Renal pelvis (tissue), 12 donors: ENCODE results near the gene GMPS. TPM values are rescaled to one million over a fixed set of nuclear protein-coding genes. Genes with fewer than 3 reads are reported as not detected.
A peak's percentile ranks its signal among the peaks of the same experiment; 100 is the strongest.
"Not testable (repeated sequence)": the region's sequence is repeated elsewhere in the genome, so short reads cannot be mapped to it uniquely, and the experiment has no call there.

ENCODE experiments used
- DNase-seq: peaks from one replicate; pipeline ENCODE4 v3.0.0-alpha.2; 2013
- long read RNA-seq, 16 experiments: transcript quantifications; one replicate each; lab custom pipeline, GENCODE V29; 2026
- polyA plus RNA-seq, 3 donors: library from polyadenylated mRNA; unstranded; fragments of 120-200 nt; gene quantifications; one replicate each; pipeline ENCODE4 v1.2.1, GENCODE V29; 2013; ENCODE audit not compliant: insufficient read length in 3 of 3

The GMPS gene
- 10 to 100 TPM; 56.6 to 62.8 (median 62.3) TPM for polyA plus RNA-seq
- long read RNA-seq, donor 1, full-length matches to known transcripts: 8 of 8 reads
- long read RNA-seq, donor 1, partial matches to known transcripts: 0 of 8 reads
- long read RNA-seq, donor 1, other reads (novel, unspliced or antisense): 0 of 8 reads
- long read RNA-seq, donor 2, full-length matches to known transcripts: 19 of 24 reads
- long read RNA-seq, donor 2, partial matches to known transcripts: 5 of 24 reads
- long read RNA-seq, donor 2, other reads (novel, unspliced or antisense): 0 of 24 reads
- long read RNA-seq, donor 3, full-length matches to known transcripts: 9 of 15 reads
- long read RNA-seq, donor 3, partial matches to known transcripts: 6 of 15 reads
- long read RNA-seq, donor 3, other reads (novel, unspliced or antisense): 0 of 15 reads
- long read RNA-seq, donor 4, full-length matches to known transcripts: 7 of 12 reads
- long read RNA-seq, donor 4, partial matches to known transcripts: 5 of 12 reads
- long read RNA-seq, donor 4, other reads (novel, unspliced or antisense): 0 of 12 reads
- long read RNA-seq, donor 5, full-length matches to known transcripts: 1 of 10 reads
- long read RNA-seq, donor 5, partial matches to known transcripts: 9 of 10 reads
- long read RNA-seq, donor 5, other reads (novel, unspliced or antisense): 0 of 10 reads
- long read RNA-seq, donor 6, full-length matches to known transcripts: 5 of 10 reads
- long read RNA-seq, donor 6, partial matches to known transcripts: 5 of 10 reads
- long read RNA-seq, donor 6, other reads (novel, unspliced or antisense): 0 of 10 reads
- long read RNA-seq, donor 7, full-length matches to known transcripts: 10 of 22 reads
- long read RNA-seq, donor 7, partial matches to known transcripts: 12 of 22 reads
- long read RNA-seq, donor 7, other reads (novel, unspliced or antisense): 0 of 22 reads
- long read RNA-seq, donor 8, full-length matches to known transcripts: 8 of 13 reads
- long read RNA-seq, donor 8, partial matches to known transcripts: 5 of 13 reads
- long read RNA-seq, donor 8, other reads (novel, unspliced or antisense): 0 of 13 reads
- long read RNA-seq, donor 9, full-length matches to known transcripts: 15 of 34 reads
- long read RNA-seq, donor 9, partial matches to known transcripts: 19 of 34 reads
- long read RNA-seq, donor 9, other reads (novel, unspliced or antisense): 0 of 34 reads
- long read RNA-seq, donor 10, full-length matches to known transcripts: 4 of 19 reads
- long read RNA-seq, donor 10, partial matches to known transcripts: 15 of 19 reads
- long read RNA-seq, donor 10, other reads (novel, unspliced or antisense): 0 of 19 reads
- long read RNA-seq, donor 11, full-length matches to known transcripts: 3 of 17 reads
- long read RNA-seq, donor 11, partial matches to known transcripts: 14 of 17 reads
- long read RNA-seq, donor 11, other reads (novel, unspliced or antisense): 0 of 17 reads
- long read RNA-seq, donor 12, full-length matches to known transcripts: 10 of 17 reads
- long read RNA-seq, donor 12, partial matches to known transcripts: 7 of 17 reads
- long read RNA-seq, donor 12, other reads (novel, unspliced or antisense): 0 of 17 reads
- long read RNA-seq, donor 13, full-length matches to known transcripts: 5 of 11 reads
- long read RNA-seq, donor 13, partial matches to known transcripts: 6 of 11 reads
- long read RNA-seq, donor 13, other reads (novel, unspliced or antisense): 0 of 11 reads
- long read RNA-seq, donor 14: 0 reads
- long read RNA-seq, donor 15, full-length matches to known transcripts: 10 of 39 reads
- long read RNA-seq, donor 15, partial matches to known transcripts: 29 of 39 reads
- long read RNA-seq, donor 15, other reads (novel, unspliced or antisense): 0 of 39 reads
- long read RNA-seq, donor 16, full-length matches to known transcripts: 13 of 30 reads
- long read RNA-seq, donor 16, partial matches to known transcripts: 17 of 30 reads
- long read RNA-seq, donor 16, other reads (novel, unspliced or antisense): 0 of 30 reads

DNA sequence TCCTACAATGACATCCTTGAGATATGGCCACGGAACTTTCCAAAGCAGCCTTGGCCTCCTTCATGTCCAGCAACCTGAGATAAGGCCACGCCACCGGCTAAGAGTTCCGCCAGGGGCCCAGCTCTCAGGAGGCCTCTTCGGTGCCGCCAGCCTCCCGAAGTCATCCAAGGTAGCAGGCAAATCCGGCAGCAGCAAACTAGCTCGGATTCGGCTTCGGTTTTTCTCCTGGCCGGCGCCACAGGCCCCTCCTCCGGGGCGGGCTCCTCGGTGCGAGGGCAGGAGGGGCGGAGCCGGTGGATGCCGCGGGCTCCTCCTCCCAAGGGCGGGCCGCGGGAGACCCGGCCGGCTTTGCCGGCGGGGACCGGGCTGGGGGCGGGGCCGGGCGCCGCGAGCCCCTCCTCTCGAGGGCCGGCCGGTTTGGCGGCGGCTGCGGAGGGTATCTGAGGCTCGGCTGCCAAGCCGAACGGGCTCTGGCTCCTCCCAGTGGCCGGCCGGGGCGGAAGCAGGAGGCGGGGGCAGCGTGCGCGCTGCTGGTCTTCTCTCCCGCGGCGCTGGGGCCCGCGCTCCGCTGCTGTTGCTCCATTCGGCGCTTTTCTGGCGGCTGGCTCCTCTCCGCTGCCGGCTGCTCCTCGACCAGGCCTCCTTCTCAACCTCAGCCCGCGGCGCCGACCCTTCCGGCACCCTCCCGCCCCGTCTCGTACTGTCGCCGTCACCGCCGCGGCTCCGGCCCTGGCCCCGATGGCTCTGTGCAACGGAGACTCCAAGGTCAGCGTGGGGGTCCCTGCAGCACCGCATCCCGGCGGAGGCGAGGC lies at the start of gene GMPS:
Gene GMPS (plus strand): TSS at position 518 of the 812 bp plus-strand sequence. CDS start 221 bp downstream, at position 739.
- peak; percentile 93 for DNase-seq

DNA sequence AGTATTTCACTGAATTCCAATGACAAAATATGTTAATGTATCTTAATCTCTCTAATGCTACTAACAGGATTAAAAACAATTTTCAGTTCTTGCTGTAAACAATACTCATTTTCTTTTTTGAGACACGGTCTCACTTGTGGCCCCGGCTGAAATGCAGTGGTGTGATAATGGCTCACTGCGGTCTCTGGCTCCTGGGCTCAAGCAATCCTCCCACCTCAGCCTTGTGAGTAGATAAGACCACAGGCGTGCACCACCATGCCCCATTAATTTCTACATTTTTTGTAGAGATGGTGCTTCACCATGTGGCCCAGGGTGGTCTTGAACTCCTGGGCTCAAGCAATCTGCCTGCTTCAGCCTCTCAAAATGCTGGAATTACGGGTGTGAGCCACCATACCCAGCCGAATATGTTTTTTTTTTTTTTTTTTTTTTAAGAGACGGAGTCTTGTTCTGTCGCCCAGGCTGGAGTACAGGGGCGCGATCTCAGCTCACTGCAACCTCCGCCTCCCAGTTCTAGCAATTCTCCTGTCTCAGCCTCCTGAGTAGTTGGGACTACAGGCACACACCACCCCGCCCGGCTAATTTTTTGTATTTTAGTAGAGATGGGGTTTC lies 41.9 kb upstream of the GMPS start:
- not testable (repeated sequence) for DNase-seq

DNA sequence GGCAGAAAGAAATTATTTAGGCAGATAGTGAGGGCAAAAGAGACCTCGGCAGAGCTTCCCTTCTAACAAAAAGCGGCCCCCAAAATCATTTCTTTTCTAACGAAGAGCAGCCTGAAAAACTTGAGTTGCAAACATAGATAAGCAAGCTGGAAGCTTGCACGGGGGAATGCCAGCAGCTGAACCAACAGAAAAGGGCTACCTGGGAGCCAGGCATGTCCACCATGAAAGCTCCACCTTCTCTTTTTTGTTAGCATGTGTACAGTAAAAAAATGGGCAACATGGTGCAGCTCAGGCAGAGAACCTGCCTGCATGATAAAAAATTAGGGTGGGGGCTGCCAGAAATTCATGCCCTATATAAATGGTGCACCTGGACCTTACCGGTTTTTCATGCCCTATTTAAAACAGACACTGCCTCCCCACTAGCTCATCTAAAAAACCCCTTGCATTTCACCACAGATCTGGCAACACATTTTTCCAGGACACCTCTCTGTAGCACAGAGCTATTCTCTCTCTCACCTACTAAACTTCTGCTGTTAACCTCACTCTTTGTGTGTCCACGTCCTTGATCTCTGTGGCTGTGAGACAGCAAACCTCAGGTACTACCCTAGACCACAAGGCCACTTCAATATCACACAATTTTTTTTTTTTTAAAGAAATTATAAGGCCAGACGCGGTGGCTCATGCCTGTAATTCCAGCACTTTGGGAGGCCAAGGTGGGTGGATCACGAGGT lies 34.9 kb upstream of the GMPS start:
- no peak for DNase-seq

DNA sequence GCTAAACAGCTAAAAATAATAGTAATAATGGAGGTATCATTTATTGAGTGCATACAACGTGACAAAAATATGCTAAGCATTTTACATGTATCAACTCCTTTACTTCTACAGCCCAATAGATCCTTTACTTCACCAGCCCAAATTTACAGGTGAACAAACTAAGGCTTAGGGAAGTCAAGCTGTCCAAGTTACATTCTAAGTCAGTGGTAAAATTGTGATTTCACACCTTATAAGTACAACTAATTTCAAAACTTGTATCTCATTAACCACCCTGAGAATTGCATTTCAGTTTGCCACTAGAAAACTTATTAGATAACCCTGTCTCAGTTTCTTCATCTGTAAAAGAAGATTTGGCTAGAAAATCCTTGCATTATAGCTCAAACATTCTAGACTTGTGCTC lies 26.9 kb upstream of the GMPS start:
- no peak for DNase-seq

DNA sequence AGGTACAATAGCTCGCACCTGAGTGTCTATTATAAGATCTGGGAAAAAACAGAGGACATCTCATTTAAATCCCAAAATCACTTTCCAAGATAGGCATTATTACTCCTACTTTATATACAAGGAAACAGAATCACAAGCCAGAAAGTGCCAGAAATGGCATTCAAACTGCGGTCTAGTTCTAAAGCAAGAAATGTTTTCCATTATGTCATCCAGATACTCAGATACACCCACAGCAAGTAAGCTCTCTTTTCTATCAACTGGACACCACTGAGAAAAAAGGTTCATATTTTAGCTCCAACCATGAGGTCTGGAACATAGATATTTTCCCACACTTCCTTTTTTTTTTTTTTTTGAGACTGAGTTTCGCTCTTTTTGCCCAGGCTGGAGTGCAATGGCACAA lies 24.3 kb upstream of the GMPS start:
- DNase-seq: no peak

DNA sequence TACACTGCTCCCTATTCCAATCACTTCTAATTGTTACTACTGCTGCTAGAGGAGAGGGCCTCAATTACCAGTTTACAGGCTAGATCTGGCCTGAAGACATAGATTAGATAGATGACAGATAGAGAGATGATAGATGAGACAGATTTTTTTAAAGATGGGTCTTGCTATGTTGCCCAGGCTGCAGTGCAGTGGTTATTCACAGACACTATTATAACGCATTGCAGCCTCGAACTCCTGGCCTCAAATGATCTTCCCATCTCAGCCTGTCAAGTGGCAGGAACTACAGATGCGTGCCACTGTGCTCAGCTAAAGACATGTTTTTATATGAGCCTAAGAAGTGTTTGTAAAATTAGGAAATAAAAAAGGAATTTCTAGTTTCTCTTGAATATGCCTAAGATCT lies 22.5 kb upstream of the GMPS start:
- no peak for DNase-seq

DNA sequence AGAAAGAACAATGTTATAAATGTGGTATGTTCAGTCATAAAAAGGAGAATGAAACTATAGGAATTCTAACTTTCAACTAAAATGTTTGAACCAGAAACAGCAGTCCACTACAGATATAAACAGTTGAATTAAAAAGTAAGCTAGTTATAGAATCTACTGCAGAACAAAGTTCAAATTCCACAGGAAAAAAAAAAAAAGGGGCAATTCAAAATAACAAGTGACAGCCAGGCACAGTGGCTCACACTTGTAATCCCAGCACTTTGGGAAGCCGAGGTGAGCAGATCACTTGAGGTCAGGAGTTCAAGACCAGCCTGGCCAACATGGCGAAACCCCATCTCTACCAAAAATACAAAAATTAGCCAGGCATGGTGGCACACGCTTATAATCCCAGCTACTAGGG lies 21.0 kb upstream of the GMPS start:
- DNase-seq: not testable (repeated sequence)

DNA sequence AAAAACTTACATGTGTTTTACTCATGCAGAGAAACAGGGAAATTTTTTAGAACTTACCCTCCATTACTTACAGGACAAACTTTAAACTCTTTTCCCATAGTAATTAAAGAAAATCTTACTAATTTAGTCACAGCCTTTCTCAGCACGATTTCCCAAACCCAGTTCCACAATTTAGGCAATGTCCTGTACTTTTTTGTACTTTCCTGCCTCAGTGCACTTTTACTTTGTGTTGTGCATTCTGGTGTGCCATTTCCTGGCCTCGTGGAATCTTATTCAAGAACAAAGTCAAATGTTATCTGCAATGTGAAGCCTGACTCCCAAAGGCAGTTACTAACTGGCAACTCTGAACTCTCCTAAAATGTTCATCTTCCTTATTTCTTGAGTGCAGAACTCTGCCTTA lies 18.1 kb upstream of the GMPS start:
- no peak for DNase-seq

DNA sequence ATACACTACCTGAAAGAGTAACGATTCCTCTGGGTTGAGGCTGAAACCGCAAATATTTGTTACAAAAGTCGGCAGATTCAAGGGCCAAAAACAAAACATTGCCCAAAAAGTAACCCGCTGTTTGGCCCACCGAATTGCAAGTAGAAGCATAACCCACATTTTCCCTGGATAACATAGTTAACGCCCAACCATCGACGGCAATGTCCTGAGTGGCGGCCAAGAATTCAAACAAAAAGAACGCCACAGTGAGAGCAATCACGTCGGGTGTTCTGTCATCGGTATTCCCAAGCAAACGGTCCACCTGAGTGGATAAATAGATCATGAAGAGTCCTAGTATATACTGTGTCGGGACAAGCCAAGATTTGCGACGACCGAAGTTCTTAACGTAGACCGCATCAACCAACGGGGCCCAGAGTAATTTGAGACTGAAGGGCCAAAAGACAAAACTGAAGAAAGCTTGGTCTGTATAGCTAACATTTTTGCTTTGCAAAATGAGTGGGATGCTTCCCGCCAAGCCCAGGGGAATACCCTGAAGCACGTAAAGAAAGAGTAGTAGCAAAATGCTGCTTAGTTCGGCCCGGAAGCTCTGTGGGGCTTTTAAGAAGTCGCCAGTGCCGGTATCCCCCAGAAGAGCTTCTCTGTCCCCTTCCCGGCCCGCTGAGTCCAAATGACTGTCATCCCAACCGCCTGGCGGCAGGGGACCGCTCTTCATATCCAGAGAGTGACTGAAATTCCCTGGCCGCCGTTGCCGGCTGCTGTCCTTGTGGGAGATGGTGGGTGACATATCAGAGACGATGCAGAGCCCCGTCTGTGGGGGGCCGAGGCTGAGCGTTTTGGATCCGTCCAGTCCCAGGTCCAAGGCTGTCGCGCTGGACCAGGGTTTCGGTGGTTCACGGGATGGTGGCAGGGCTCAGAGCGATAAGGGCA lies 17.0 kb upstream of the GMPS start:
- DNase-seq: no peak

DNA sequence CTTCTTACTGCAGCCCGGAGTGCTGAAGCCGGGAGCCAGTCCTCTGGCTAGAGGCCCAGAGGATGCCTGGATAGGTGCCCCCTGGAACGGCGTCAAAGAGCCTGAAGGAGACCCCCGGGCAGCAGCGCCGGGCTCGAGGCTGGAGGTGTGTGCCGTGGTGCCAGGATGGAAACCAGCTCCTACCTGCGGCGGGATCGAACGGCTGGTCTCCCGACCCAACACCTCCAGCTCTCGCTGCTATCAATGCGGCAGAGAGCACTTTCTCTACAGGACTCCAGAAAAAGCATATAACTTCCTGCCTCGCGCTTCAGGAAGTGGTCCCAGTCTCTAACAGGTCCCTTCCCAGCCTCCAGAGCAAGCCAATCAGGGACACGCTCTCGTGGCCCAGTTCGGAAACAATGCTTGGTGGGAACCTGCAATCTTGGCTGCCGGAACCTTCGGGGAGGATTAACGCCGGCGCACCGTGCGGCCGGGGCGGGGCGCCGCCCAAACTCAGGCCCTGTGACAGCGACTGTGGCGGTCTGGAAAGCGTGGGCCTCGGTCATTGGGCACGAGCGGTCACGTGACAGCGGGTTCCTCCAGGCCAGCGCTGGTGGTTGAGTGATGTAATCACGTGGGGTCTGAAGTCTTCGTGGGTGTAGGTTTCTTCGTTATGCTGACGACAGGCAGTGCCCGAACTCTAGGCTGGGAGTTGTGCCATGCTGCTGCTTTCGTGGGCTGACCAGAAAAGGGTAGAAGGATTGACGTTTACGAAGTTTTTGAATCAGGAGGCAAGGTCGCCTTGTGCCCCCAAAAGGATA lies 16.1 kb upstream of the GMPS start, which contains the start of gene SLC33A1:
Gene SLC33A1 (minus strand): TSS at position 287 of the 800 bp plus-strand sequence. CDS start 430 bp downstream, outside the sequence.
- DNase-seq: peak; percentile 99

DNA sequence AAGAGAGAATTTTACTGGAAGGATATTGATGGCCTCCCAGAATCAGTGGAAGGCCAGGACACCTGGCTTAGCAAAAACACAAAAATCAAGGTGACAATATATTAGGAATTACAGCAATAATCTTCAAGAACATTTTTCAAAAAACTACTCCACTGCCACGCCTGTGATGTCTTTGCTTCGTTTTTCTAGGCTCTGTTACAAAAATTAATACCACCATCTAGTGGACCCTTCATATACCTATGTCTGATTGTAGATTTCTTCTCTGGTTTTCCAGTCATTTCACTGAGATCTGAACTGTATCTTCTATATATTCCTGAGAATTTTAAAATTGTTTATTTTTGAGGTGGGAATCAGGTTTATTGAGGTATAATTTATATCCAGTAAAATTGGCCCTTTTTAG lies 10.6 kb upstream of the GMPS start:
- no peak for DNase-seq

DNA sequence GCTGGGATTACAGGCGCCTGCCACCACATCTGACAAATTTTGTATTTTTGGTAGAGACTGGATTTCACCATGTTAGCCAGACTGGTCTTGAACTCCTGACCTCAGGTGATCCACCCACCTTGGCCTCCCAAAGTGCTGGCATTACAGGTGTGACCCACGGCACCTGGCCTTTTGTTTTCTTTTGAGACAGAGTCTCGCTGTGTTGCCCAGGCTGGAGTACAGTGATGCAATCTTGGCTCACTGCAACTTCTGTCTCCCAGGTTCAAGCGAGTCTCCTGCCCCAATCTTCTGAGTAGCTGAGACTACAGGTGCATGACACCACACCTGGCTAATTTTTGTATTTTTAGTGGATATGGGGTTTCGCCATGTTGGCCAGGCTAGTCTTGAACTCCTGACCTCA lies 10.0 kb upstream of the GMPS start:
- DNase-seq: not testable (repeated sequence)

DNA sequence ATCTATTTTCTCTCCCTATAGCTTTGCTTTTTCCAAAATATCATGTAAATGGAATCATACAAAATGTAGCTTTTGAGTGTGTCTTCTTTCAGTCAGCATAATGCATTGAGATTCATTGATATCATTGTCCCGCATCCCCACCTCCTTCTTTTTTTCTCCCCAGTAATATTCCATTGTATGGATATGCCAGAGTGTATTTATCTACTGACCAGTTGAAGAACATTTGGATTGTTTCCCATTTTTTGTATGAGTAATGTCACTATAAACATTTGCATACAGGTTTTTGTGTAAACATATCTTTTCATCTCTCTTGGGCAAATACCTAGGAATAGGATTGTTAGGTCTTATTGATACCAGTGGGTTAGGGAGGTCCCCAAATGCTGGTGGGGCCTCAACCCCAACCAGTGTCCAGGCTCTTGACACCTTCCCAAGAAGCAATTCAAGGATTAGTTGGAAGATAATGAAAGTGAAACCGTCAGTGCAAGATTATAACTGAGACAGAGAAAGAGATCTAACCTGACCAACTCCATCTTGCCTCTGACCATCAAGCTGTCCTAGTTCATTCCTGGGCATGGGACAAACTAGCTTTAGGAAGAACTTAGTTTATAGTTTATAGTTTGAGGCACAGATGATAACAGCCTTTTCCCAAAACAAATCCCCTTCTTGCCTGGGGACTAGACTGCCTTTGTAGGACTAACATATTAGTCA lies 8.8 kb upstream of the GMPS start:
- no peak for DNase-seq

DNA sequence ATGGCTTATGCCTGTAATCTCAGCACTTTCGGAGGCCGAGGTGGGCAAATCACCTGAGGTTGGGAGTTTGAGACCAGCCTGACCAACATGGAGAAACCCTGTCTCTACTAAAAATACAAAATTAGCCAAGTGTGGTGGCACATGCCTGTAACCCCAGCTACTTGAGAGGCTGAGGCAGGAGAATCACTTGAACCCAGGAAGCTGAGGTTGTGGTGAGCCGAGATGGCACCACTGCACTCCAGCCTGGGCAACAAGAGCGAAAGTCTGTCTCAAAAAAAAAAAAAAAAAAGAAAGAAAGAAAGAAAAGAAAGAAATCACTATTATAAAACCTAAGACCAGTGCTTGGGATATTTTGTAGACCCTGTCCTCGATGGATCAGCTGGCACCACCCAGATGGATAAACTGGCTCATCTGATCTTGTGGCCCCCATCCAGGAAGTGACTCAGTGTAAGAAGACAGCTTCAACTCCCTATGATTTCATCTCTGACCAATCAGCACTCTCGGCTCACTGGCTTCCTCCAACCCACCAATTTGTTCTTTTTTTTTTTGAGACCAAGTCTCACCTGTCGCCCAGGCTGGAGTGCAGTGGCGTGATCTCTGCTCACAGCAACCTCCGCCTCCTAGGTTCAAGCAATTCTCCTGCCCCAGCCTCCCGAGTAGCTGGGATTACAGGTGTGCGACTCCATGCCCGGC lies 8.0 kb upstream of the GMPS start:
- not testable (repeated sequence) for DNase-seq
